ENCODE data around the gene PRM1. TPM values are rescaled to one million over a fixed set of nuclear protein-coding genes. Genes with fewer than 3 reads are reported as not detected.

Gene PRM1
- total RNA-seq, 1 experiment from 2014 or later = not detected

- no peak for DNase-seq (ENCODE audit: low read depth, low spot score)
- in situ Hi-C loops (cut with HindIII; ENCODE audit: low pct_unique_long_range_greater_than_20kb, low sequenced_read_pairs) = no loop called here
Observed at GRCh38 chr16:11233727-11234376, 47.3 kb downstream of the PRM1 start.

GRCh38 chr16:11232852-11233726 lies 48.0 kb downstream of the PRM1 start:
- in situ Hi-C loops (cut with HindIII; ENCODE audit: low pct_unique_long_range_greater_than_20kb, low sequenced_read_pairs) = no loop called here
- no peak for DNase-seq (ENCODE audit: low read depth, low spot score)

GRCh38 chr16:11232302-11232851 lies 48.8 kb downstream of the PRM1 start:
- DNase-seq (ENCODE audit: low read depth, low spot score) = no peak
- in situ Hi-C loops (cut with HindIII; ENCODE audit: low pct_unique_long_range_greater_than_20kb, low sequenced_read_pairs) = no loop called here

- no peak for DNase-seq (ENCODE audit: low read depth, low spot score)
- in situ Hi-C loops (cut with HindIII; ENCODE audit: low pct_unique_long_range_greater_than_20kb, low sequenced_read_pairs) = no loop called here
Observed at GRCh38 chr16:11231367-11231970, 49.7 kb downstream of the PRM1 start.

Small RNA genes within 50 kb of the gene (small RNA-seq; reads per million reads assigned to genes)
- gene MIR548H2 (0 to 0.05 reads per million in 2 experiments), gene RF00019 (0 reads per million in 2 experiments), gene RF00554 (0 reads per million in 2 experiments)

Other genes starting within 250 kb of the PRM1 start
- gene SOCS1, start 25.1 kb downstream of the PRM1 start, total RNA-seq (2014; rRNA removed; shearing (Covaris generic)) = 1.1 and 1.4 TPM in 2 replicates
- not detected in 2 replicates for gene TNP2, start 12.0 kb downstream of the PRM1 start, total RNA-seq (2014; rRNA removed; shearing (Covaris generic))
- gene PRM3, start 7.7 kb downstream of the PRM1 start, total RNA-seq (2014; rRNA removed; shearing (Covaris generic)) = not detected in 2 replicates
- not detected in 2 replicates for gene PRM2, start 4.8 kb downstream of the PRM1 start, total RNA-seq (2014; rRNA removed; shearing (Covaris generic))
- 23.2 and 28.1 TPM in 2 replicates for gene RMI2, start 64.1 kb upstream of the PRM1 start, total RNA-seq (2014; rRNA removed; shearing (Covaris generic))